ENCODE measurements around the gene DGKD.

The DGKD gene

DNA sequence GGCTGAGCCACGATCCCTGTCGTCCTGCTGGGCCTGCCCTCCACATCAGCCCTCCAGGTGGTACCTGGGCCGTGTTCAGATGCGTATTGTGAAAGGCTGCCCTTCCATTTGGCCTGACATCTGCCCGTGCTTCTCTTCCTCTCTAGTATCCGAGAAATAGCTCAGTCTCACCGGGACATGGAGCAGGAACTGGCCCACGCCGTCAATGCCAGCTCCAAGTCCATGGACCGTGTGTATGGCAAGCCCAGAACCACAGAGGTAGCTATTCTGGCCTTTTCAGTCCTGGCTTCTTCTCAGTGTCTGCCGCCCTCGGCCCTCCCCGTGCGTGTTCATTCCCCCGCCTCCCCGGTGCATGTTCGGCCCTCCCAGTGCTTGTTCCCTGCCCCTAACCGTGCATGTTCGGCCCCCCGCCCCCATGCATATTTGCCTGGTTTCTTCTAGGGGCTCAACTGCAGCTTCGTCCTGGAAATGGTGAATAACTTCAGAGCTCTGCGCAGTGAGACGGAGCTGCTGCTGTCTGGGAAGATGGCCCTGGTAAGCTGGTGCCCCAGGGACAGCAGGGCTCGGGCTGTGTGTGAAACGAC lies 108.0 kb downstream of the DGKD start:
- no peak for TF ChIP-seq SIN3A (IDR thresholded peaks at IDR 0.05; ENCODE audit: borderline replicate concordance, insufficient read depth, low read length)
- no peak for TF ChIP-seq FOXP2 (optimal IDR thresholded peaks at IDR 0.05; ENCODE audit: borderline replicate concordance, extremely low read depth, extremely low read length, insufficient read depth)
- no peak for TF ChIP-seq TAF1 (IDR thresholded peaks at IDR 0.05; ENCODE audit: borderline replicate concordance, insufficient read depth, low read length)
- TF ChIP-seq POLR2AphosphoS5 (IDR thresholded peaks at IDR 0.05; ENCODE audit: low read depth, low read length): no peak
- TF ChIP-seq, protein P1, sequence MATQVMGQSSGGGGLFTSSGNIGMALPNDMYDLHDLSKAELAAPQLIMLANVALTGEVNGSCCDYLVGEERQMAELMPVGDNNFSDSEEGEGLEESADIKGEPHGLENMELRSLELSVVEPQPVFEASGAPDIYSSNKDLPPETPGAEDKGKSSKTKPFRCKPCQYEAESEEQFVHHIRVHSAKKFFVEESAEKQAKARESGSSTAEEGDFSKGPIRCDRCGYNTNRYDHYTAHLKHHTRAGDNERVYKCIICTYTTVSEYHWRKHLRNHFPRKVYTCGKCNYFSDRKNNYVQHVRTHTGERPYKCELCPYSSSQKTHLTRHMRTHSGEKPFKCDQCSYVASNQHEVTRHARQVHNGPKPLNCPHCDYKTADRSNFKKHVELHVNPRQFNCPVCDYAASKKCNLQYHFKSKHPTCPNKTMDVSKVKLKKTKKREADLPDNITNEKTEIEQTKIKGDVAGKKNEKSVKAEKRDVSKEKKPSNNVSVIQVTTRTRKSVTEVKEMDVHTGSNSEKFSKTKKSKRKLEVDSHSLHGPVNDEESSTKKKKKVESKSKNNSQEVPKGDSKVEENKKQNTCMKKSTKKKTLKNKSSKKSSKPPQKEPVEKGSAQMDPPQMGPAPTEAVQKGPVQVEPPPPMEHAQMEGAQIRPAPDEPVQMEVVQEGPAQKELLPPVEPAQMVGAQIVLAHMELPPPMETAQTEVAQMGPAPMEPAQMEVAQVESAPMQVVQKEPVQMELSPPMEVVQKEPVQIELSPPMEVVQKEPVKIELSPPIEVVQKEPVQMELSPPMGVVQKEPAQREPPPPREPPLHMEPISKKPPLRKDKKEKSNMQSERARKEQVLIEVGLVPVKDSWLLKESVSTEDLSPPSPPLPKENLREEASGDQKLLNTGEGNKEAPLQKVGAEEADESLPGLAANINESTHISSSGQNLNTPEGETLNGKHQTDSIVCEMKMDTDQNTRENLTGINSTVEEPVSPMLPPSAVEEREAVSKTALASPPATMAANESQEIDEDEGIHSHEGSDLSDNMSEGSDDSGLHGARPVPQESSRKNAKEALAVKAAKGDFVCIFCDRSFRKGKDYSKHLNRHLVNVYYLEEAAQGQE (IDR thresholded peaks at IDR 0.05; ENCODE audit: insufficient read depth in 1 of 2, low read depth in 2 of 2, low read length in 2 of 2): no peak

DNA sequence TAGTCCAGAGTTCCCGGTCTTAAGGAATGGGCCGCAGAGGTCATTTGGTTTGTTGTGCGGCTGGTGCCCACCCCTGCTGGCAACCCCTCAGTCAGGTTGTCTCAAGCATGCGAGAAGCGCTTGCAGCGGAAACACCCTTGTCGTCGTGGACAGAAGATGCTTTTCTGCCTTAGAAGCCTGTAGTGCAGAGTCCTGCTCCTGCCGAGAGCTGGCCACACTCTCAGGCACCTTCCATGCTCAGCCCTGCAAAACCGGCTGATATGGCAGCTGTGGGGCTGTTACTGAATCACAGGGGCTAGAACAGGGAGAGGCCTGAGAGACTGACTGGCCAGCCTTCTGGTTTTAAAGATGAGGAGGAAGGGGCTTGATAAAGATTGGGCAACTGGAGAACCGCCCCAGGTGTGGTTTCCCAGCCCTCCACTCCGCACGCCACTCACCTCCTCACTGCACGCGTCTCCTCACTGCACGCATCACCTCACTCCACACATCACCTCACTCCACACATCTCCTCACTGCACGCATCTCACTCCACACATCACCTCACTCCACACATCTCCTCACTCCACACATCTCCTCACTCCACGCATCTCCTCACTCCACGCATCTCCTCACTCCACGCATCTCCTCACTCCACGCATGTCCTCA lies 108.7 kb downstream of the DGKD start:
- TF ChIP-seq POLR2AphosphoS5 (IDR thresholded peaks at IDR 0.05; ENCODE audit: low read depth, low read length) (no peak), TAF1 (IDR thresholded peaks at IDR 0.05; ENCODE audit: borderline replicate concordance, insufficient read depth, low read length) (no peak), FOXP2 (optimal IDR thresholded peaks at IDR 0.05; ENCODE audit: borderline replicate concordance, extremely low read depth, extremely low read length, insufficient read depth) (no peak), SIN3A (IDR thresholded peaks at IDR 0.05; ENCODE audit: borderline replicate concordance, insufficient read depth, low read length) (no peak)
- TF ChIP-seq, protein P1 (IDR thresholded peaks at IDR 0.05; ENCODE audit: insufficient read depth in 1 of 2, low read depth in 2 of 2, low read length in 2 of 2): no peak

- TF ChIP-seq POLR2AphosphoS5 (IDR thresholded peaks at IDR 0.05; ENCODE audit: low read depth, low read length) (no peak), FOXP2 (optimal IDR thresholded peaks at IDR 0.05; ENCODE audit: borderline replicate concordance, extremely low read depth, extremely low read length, insufficient read depth) (no peak), TAF1 (IDR thresholded peaks at IDR 0.05; ENCODE audit: borderline replicate concordance, insufficient read depth, low read length) (no peak), SIN3A (IDR thresholded peaks at IDR 0.05; ENCODE audit: borderline replicate concordance, insufficient read depth, low read length) (no peak)
- TF ChIP-seq, protein P1 (IDR thresholded peaks at IDR 0.05; ENCODE audit: insufficient read depth in 1 of 2, low read depth in 2 of 2, low read length in 2 of 2): no peak
These were observed 109.3 kb downstream of the DGKD start for GRCh38 chr2:233463586-233463985.

DNA sequence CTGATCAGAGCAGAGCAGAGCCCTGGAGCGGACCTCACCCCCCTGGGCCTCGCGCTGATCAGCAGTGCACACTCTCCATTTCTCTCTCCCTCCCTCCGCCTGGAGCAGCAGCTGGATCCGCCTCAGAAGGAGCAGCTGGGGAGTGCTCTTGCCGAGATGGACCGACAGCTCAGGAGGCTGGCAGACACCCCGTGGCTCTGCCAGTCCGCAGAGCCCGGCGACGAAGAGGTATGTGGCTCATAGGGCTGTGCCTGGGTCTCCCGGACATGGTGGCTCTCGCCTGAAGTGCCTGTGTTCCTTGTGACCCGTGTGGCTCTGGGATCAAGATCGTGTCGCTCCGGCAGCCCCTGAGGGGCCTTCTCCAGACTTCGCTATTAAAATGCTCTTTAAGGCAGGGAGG lies 109.8 kb downstream of the DGKD start:
- TF ChIP-seq FOXP2 (optimal IDR thresholded peaks at IDR 0.05; ENCODE audit: borderline replicate concordance, extremely low read depth, extremely low read length, insufficient read depth): no peak
- TF ChIP-seq POLR2AphosphoS5 (IDR thresholded peaks at IDR 0.05; ENCODE audit: low read depth, low read length): no peak
- TF ChIP-seq, protein P1 (IDR thresholded peaks at IDR 0.05; ENCODE audit: insufficient read depth in 1 of 2, low read depth in 2 of 2, low read length in 2 of 2): no peak
- TF ChIP-seq SIN3A (IDR thresholded peaks at IDR 0.05; ENCODE audit: borderline replicate concordance, insufficient read depth, low read length): no peak
- TF ChIP-seq TAF1 (IDR thresholded peaks at IDR 0.05; ENCODE audit: borderline replicate concordance, insufficient read depth, low read length): no peak
